ENCODE results near the gene DXO. TPM values are rescaled to one million over a fixed set of nuclear protein-coding genes. Genes with fewer than 3 reads are reported as not detected.

Gene DXO
- total RNA-seq, 4 donors from 2014 or later: 11.1 to 17.5 (median 12.4) TPM

DNA sequence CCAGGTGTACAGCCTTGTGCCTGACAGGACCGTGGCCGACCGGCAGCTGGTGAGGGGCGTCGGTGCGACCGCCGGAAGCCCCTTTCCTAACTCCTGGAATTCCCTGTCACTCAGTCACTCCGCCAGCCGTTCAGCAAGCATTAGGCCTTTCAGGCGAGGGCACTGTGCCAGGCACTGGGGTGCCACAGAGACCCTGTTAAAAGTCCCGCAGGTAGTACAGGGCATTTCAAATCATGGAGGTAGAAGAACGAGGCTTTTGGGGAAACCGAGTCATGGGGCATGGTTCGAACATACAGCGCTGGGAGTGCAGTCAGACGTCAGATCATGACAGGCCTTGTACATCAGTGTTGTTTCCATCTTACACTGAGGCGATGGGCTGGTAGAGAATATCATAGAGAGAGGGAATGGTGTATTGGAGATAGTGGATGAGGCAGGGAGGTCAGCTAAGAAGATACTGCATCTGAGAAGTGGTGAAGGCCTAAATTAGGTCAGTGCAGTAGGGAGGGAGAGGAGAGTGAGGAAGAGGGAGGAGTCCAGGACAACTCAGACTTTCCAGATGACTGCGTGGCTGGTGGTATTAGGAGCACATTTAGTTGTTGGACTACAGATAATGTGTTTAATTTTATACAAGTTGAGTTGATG, 892 bp upstream of the DXO start:
- TF ChIP-seq, protein P1, sequence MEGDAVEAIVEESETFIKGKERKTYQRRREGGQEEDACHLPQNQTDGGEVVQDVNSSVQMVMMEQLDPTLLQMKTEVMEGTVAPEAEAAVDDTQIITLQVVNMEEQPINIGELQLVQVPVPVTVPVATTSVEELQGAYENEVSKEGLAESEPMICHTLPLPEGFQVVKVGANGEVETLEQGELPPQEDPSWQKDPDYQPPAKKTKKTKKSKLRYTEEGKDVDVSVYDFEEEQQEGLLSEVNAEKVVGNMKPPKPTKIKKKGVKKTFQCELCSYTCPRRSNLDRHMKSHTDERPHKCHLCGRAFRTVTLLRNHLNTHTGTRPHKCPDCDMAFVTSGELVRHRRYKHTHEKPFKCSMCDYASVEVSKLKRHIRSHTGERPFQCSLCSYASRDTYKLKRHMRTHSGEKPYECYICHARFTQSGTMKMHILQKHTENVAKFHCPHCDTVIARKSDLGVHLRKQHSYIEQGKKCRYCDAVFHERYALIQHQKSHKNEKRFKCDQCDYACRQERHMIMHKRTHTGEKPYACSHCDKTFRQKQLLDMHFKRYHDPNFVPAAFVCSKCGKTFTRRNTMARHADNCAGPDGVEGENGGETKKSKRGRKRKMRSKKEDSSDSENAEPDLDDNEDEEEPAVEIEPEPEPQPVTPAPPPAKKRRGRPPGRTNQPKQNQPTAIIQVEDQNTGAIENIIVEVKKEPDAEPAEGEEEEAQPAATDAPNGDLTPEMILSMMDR (IDR thresholded peaks at IDR 0.05; ENCODE audit: low read depth): no peak

DNA sequence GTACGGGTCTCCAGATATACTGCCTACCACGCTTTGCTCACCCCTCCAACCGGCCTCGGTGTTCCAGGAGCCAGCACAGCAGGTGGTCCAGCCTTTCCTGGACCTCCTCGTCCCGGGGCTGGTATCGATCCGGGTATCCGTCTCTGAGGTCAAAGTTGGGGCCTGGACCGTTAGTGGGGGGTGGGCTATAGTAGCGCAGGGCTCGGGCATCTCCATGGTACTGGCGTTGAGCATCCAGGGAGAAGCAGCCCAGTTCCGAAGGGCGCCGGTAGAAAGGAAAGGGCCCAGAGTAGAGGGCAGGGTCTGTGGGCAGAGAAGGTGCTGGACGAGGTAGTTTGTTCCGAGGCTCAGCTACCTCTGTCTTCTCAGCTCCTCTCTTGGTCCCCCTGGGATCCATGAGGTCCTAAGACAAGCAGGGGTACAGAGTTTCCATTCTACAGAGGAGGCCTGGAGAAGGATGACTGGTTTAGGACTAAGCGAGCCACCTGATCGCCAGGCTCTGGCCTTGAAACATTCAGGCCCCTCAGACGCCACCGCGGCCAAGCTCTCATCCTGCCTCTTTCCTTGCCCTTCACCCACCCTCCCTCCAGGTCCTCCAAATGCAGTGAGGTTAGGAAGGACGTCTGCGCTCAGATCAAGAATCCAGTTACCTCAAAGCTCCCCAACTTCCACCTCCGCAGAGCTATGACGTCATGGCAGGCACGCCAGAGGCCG, 502 bp downstream of the DXO start:
- TF ChIP-seq, protein P1 (IDR thresholded peaks at IDR 0.05; ENCODE audit: low read depth): no peak

DNA sequence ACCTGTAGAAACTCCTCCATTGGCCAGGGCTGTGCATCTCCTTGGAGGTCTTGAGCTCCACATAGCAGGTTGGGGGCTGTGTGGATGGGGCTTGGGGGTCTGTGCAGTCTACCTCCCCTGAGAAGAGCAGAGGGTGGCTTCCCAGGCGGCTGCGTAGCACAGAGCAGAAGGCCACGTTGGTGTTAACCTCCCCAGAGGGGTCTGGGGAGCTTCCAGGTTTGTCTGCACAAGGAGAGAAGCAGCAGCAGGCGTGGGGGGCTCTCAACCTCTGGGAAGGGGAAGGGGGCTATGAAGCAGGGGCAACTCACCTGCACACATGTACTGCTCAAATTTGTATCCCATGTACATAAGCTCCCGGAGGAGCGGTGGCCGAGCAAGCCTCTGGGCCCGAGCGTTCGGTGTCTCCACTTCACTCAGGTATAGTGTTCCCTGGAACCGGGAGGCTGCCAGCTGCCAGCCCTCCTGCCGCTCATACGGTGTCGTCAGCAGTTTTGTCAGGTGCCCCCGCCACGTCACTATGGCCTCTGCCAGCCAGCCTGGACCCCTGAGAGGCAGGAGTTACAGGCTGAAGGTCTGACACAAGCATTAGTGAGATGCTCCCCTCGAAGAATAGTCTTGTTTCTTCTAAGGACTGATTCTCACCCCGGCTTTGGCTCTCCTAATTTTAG, 1.2 kb downstream of the DXO start:
- TF ChIP-seq, protein P1 (IDR thresholded peaks at IDR 0.05; ENCODE audit: low read depth): no peak

DNA sequence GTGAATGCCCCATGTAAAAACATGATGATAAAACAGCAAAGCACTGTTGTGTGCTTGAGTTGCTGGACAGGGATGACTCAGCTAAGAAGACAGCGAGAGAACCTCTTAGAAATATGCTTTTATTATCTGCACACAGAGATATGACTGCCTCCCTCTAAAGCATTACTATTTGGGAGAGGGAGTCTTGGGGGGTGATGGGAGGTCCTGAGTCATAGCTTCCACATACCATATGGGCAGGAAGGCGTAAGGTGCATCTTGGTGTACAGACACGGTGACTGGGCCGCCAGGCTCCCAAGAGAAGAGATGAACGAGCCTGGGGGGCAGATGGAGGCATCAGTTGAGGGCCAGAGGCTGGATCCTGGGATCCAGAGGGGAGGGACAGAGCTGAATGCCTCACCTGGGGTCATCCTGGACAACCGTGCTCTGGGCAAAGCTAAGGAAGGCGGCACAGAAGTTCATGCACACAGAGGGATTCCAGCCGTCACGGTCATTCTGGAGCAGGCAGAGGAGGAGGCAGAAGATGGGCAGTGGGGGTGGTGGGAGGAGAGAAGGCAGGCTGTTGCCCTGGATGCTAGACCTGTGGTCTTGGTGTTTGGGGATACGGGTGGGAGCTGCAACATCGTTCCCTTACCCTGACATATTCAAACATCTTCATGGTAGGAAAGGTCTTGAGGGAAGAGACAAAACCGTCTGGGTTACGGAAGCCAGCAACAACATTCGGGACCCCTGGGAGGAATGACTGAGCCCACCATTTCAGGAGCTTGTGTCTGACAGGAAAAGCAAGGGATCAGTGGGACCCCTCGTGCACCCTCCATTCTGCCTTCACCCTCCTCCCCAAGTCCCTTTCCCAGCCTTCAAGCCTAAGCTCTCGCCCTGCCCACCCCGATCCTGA, 2.0 kb downstream of the DXO start:
- TF ChIP-seq, protein P1 (IDR thresholded peaks at IDR 0.05; ENCODE audit: low read depth): no peak

DNA sequence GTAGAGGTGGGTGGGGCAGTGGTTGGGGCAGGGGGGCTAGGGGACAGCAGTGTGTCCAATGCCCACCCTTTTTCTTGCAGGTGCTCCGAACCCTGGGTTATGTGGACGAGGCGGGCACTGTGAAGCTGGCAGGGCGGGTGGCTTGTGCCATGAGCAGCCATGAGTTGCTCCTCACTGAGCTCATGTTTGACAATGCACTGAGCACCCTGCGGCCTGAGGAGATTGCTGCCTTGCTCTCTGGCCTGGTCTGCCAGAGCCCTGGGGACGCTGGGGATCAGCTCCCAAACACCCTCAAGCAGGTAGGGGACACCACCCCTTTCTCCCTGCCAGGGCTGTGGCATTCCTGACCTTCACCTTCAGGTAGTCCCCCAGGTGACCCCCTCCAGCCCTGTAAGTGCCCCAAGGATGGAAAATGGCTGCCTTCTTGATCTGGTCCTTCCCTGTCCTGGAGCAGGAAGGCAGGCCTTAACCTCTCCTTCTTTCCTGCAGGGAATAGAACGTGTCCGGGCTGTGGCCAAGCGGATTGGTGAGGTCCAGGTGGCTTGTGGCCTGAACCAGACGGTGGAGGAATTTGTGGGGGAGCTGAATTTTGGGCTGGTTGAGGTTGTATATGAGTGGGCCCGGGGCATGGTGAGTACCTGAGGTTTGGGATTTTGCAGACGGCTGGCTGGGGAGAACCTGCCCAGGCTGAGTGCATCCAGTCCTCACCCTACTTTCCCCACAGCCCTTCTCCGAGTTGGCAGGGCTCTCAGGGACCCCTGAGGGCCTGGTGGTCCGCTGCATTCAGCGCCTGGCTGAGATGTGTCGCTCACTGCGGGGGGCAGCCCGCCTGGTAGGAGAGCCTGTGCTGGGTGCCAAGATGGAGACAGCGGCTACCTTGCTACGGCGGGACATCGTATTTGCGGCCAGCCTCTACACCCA, 2.9 kb downstream of the DXO start:
- TF ChIP-seq, protein P1 (IDR thresholded peaks at IDR 0.05; ENCODE audit: low read depth): no peak

DNA sequence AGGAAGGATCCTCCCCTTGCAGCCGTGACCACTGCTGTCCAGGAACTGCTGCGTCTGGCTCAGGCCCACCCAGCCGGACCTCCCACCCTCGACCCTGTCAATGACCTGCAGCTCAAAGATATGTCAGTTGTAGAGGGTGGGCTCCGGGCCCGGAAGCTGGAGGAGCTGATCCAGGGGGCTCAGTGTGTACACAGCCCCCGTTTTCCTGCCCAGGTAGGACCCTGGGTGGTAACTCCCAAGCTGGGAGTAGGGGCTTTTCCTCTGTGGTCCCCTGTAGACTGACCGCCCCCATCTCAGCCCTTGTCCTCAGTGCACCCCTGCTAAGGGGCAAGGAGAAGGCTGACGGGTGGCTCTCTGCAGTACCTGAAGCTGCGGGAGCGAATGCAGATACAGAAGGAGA, 3.6 kb downstream of the DXO start:
- TF ChIP-seq, protein P1 (IDR thresholded peaks at IDR 0.05; ENCODE audit: low read depth): no peak

All from subcutaneous adipose tissue (tissue), 4 donors.